Liver (tissue), 9 donors: ENCODE measurements around the gene CDC7. TPM values are rescaled to one million over a fixed set of nuclear protein-coding genes. Genes with fewer than 3 reads are reported as not detected.

Experiments used
- DNase-seq: peaks from one replicate; pipeline ENCODE4 v3.0.0-alpha.2; 2017; ENCODE audit warnings: low spot score
- H3K27ac ChIP-seq, 2 donors: one replicate each; pipeline ENCODE4 v1.7.0; 2013; ENCODE audit warnings: inconsistent platforms in 2 of 2, low read length in 2 of 2, control low read depth in 1 of 2, low read depth in 1 of 2, mild to moderate bottlenecking in 1 of 2
- H3K27me3 ChIP-seq, 4 donors: one replicate each; pipeline versions ENCODE4 v1.6.1 to v1.7.0; 2013; ENCODE audit warnings: low read length in 3 of 4, inconsistent platforms in 1 of 4, mild to moderate bottlenecking in 1 of 4, moderate library complexity in 1 of 4; ENCODE audit not compliant: control insufficient read depth in 4 of 4, insufficient read depth in 4 of 4
- H3K36me3 ChIP-seq, 4 donors: one replicate each; pipeline versions ENCODE4 v1.6.1 to v1.7.0; 2013; ENCODE audit warnings: low read length in 3 of 4, mild to moderate bottlenecking in 3 of 4, low read depth in 1 of 4, moderate library complexity in 1 of 4; ENCODE audit not compliant: control insufficient read depth in 4 of 4, insufficient read depth in 3 of 4
- H3K4me1 ChIP-seq, 4 donors: one replicate each; pipeline versions ENCODE4 v1.6.1 to v1.7.0; 2013; ENCODE audit warnings: low read length in 3 of 4, mild to moderate bottlenecking in 3 of 4, moderate library complexity in 1 of 4; ENCODE audit not compliant: control insufficient read depth in 4 of 4, insufficient read depth in 4 of 4
- H3K4me3 ChIP-seq, 3 donors: one replicate each; pipeline versions ENCODE4 v1.6.1 to v1.7.0; 2013; ENCODE audit warnings: low read length in 3 of 3, control low read depth in 1 of 3, low read depth in 1 of 3, mild to moderate bottlenecking in 1 of 3
- H3K9ac ChIP-seq, 2 donors: one replicate each; pipeline ENCODE4 v1.7.0; 2013; ENCODE audit warnings: low read length in 2 of 2, mild to moderate bottlenecking in 2 of 2, moderate library complexity in 2 of 2, control low read depth in 1 of 2, low read depth in 1 of 2
- H3K9me3 ChIP-seq, 4 donors: one replicate each; pipeline versions ENCODE4 v1.6.1 to v1.7.0; 2013; ENCODE audit warnings: low read length in 3 of 4; ENCODE audit not compliant: control insufficient read depth in 4 of 4
- CTCF ChIP-seq: fragments of 150-350 bp; IDR thresholded peaks from 2 replicates; pipeline ENCODE4 v1.5.1; 2017; ENCODE audit warnings: improper control_type of control experiment, low read depth, low read length; ENCODE audit not compliant: missing input control
- HNF4A ChIP-seq, 2 donors: conservative IDR thresholded peaks; 2 replicates each; pipeline ENCODE4 v1.6.1; 2016; ENCODE audit warnings: antibody characterized with exemption in 2 of 2, mild to moderate bottlenecking in 2 of 2
- NR2F2 ChIP-seq: IDR thresholded peaks from 2 replicates; pipeline ENCODE4 v1.6.1; 2016; ENCODE audit warnings: antibody characterized with exemption
- RAD21 ChIP-seq, 2 donors: IDR thresholded peaks; 2 replicates each; pipeline ENCODE4 v1.6.1; 2016; ENCODE audit warnings: antibody characterized with exemption in 2 of 2, mild to moderate bottlenecking in 2 of 2
- REST ChIP-seq: IDR thresholded peaks from 2 replicates; pipeline ENCODE4 v1.6.1; 2016; ENCODE audit warnings: antibody characterized with exemption, mild to moderate bottlenecking
- RXRA ChIP-seq, 2 donors: IDR thresholded peaks; 2 replicates each; pipeline ENCODE4 v1.6.1; 2017 to 2018; ENCODE audit warnings: antibody characterized with exemption in 2 of 2, mild to moderate bottlenecking in 1 of 2
- SP1 ChIP-seq: IDR thresholded peaks from 2 replicates; pipeline ENCODE4 v1.6.1; 2018; ENCODE audit warnings: antibody characterized with exemption, mild to moderate bottlenecking
- ZBTB33 ChIP-seq: IDR thresholded peaks from 2 replicates; pipeline ENCODE4 v1.6.1; 2016; ENCODE audit warnings: antibody characterized with exemption
- WGBS: extraction: QIAGEN DNeasy Blood & Tissue Kit; methylation state at CpG from one replicate; pipeline ENCODE4 v1.1.7; 2013; 5-methylcytosine and 5-hydroxymethylcytosine counted together
- polyA plus RNA-seq, 2 donors: library from polyadenylated mRNA; stranded (reverse) in 1 of 2; unstranded in 1 of 2; fragments of 200-250 nt in 1 of 2; fragments of >200 nt in 1 of 2; fragmentation: Nextera tagmentation in 1 of 2; extraction: Ambion mirVana in 1 of 2; gene quantifications; one replicate each; pipeline versions ENCODE4 v1.2.1 to v1.2.3, GENCODE V29; 2013 to 2015
- total RNA-seq, 2 donors: library from RNA; depleted of rRNA; stranded (reverse); fragments of >200 nt; gene quantifications; one replicate each; pipeline ENCODE4 v1.2.3, GENCODE V29; 2014
- donor health status: healthy.
- donor health status: healthy.
- donor health status: healthy.
- donor health status: healthy.
- donor health status: healthy.

Gene CDC7
- total and polyA plus RNA-seq, 4 donors, result 0.43 to 15.0 (median 0.61) TPM

- H3K4me1 ChIP-seq, result no peaks in the 10 kb centered on the region
- no peaks in the 10 kb centered on the region for H3K9me3 ChIP-seq
- no peak overlapping the region for H3K4me3 ChIP-seq
- H3K27me3 ChIP-seq, result no peaks in the 10 kb centered on the region
- no peaks in the 10 kb centered on the region for H3K36me3 ChIP-seq
- WGBS, result 47% methylated on average over 3 of the region's 3 CpGs
- H3K9ac ChIP-seq, result no peak overlapping the region
- DNase-seq, result no peak
- TF ChIP-seq ZBTB33 (no peak), RXRA (IDR thresholded peaks at IDR 0.05) (no peak), RAD21 (IDR thresholded peaks at IDR 0.05) (peak; percentile 89 to 94), SP1 (no peak), CTCF (peak; percentile 62), NR2F2 (peak; percentile 33)
- H3K27ac ChIP-seq, result no peak overlapping the region
These were observed 10.7 kb downstream of the CDC7 start for GRCh38 chr1:91511386-91511785.

GRCh38 chr1:91513160-91513559, 12.5 kb downstream of the CDC7 start:
- Histone ChIP-seq H3K9ac (no peak overlapping the region), H3K27me3 (no peaks in the 10 kb centered on the region), H3K27ac (no peak overlapping the region), H3K4me3 (no peak overlapping the region), H3K36me3 (no peaks in the 10 kb centered on the region), H3K4me1 (no peaks in the 10 kb centered on the region), H3K9me3 (no peaks in the 10 kb centered on the region)
- 65% methylated on average over 2 of the region's 2 CpGs for WGBS
- TF ChIP-seq RAD21 (IDR thresholded peaks at IDR 0.05) (peak; percentile 60 to 64), CTCF (peak; percentile 14), HNF4A (conservative IDR thresholded peaks at IDR 0.05) (no peak), SP1 (no peak), REST (no peak)
- no peak for DNase-seq
